K562 (cell line): Measurements from ENCODE around the gene CEP20. TPM values are rescaled to one million over a fixed set of nuclear protein-coding genes. Genes with fewer than 3 reads are reported as not detected.

Experiments
- BRD4 ChIP-seq: fragments of 200-600 bp; sonication (generic); IDR thresholded peaks from 2 replicates; pipeline ENCODE4 v1.6.1; 2017; ENCODE audit warnings: inconsistent platforms
- NCOA2 ChIP-seq, 2 experiments: fragments of 450-650 bp; IDR thresholded peaks; 2 replicates each; pipeline ENCODE4 v1.6.1; 2018; ENCODE audit warnings: mild to moderate bottlenecking in 2 of 2, moderate library complexity in 1 of 2; ENCODE audit not compliant: partially characterized antibody in 2 of 2
- RFX7 ChIP-seq: fragments of 250-450 bp; sonication (Bioruptor Pico); IDR thresholded peaks from 2 replicates; pipeline ENCODE4 v1.5.1; 2021; ENCODE audit warnings: mild to moderate bottlenecking
- XRCC3 ChIP-seq: fragments of 450-650 bp; IDR thresholded peaks from 2 replicates; pipeline ENCODE4 v1.6.1; 2017; ENCODE audit warnings: mild to moderate bottlenecking, moderate library complexity
- ZNF707 ChIP-seq: fragments of 250-450 bp; sonication (Bioruptor Pico); conservative IDR thresholded peaks from 2 replicates; pipeline ENCODE4 v1.8.0; 2022; ENCODE audit warnings: inconsistent platforms, mild to moderate bottlenecking, moderate library complexity
- polyA plus RNA-seq, 8 experiments: library from polyadenylated mRNA; depleted of rRNA in 4 of 8; stranded (reverse) in 5 of 8; unstranded in 3 of 8; fragments of >200 nt; fragmentation: Nextera tagmentation in 2 of 8; fragmentation: Illumina TruSeq in 1 of 8; extraction: Ambion mirVana in 2 of 8; extraction: Trizol in 1 of 8; gene quantifications; 2 replicates each; pipeline versions ENCODE4 v1.2.1 to v1.2.3, GENCODE V29; 2011 to 2014; ENCODE audit warnings: inconsistent platforms in 1 of 8, missing spikeins in 1 of 8
- total RNA-seq, 7 experiments: library from RNA; depleted of rRNA in 6 of 7; stranded (reverse); fragments of >200 nt in 6 of 7; fragmentation: Illumina TruSeq in 2 of 7; extraction: Trizol in 2 of 7; gene quantifications; 2 replicates each; pipeline versions ENCODE4 v1.2.1 to v1.2.3, GENCODE V29; 2011 to 2021; ENCODE audit warnings: low replicate concordance in 1 of 7
- TF ChIP-seq, protein P1 (sequence below): sonication (generic); formaldehyde crosslinking; IDR thresholded peaks from 2 replicates; pipeline ENCODE4 v1.8.0; 2023; ENCODE audit warnings: missing genetic modification reagents, mild to moderate bottlenecking, borderline replicate concordance
- TF ChIP-seq, protein P2 (sequence below): sonication (generic); formaldehyde crosslinking; IDR thresholded peaks from 2 replicates; pipeline ENCODE4 v1.8.1; 2023; ENCODE audit warnings: mild to moderate bottlenecking, missing genetic modification reagents, moderate library complexity

CEP20 gene
- total and polyA plus RNA-seq, 9 of the 15 experiments (the other 6 are each of a cell fraction or from before 2014, with no cell fraction given), result 41.3 to 150 (median 104) TPM

DNA sequence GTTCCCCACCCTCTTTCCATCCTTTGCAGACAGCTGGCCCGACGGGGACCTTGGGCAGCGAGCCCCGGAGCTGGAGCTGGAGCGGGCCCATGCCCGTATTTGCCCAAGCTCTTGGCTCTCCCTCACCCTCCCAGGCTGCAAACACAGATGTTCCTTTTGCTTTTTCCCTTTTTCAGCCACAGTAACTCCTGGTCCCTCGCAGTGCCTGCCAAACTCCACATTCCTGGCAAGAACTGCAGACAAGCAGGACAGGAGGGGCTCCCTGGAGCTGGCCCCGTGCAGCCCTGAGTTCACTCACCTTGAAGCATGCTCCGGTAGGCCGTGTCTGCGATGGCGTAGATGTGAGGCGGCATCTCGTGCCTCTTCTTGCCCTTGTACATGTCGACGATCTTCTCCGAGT, 65.4 kb downstream of the CEP20 start (continued):
- TF ChIP-seq, protein P1, sequence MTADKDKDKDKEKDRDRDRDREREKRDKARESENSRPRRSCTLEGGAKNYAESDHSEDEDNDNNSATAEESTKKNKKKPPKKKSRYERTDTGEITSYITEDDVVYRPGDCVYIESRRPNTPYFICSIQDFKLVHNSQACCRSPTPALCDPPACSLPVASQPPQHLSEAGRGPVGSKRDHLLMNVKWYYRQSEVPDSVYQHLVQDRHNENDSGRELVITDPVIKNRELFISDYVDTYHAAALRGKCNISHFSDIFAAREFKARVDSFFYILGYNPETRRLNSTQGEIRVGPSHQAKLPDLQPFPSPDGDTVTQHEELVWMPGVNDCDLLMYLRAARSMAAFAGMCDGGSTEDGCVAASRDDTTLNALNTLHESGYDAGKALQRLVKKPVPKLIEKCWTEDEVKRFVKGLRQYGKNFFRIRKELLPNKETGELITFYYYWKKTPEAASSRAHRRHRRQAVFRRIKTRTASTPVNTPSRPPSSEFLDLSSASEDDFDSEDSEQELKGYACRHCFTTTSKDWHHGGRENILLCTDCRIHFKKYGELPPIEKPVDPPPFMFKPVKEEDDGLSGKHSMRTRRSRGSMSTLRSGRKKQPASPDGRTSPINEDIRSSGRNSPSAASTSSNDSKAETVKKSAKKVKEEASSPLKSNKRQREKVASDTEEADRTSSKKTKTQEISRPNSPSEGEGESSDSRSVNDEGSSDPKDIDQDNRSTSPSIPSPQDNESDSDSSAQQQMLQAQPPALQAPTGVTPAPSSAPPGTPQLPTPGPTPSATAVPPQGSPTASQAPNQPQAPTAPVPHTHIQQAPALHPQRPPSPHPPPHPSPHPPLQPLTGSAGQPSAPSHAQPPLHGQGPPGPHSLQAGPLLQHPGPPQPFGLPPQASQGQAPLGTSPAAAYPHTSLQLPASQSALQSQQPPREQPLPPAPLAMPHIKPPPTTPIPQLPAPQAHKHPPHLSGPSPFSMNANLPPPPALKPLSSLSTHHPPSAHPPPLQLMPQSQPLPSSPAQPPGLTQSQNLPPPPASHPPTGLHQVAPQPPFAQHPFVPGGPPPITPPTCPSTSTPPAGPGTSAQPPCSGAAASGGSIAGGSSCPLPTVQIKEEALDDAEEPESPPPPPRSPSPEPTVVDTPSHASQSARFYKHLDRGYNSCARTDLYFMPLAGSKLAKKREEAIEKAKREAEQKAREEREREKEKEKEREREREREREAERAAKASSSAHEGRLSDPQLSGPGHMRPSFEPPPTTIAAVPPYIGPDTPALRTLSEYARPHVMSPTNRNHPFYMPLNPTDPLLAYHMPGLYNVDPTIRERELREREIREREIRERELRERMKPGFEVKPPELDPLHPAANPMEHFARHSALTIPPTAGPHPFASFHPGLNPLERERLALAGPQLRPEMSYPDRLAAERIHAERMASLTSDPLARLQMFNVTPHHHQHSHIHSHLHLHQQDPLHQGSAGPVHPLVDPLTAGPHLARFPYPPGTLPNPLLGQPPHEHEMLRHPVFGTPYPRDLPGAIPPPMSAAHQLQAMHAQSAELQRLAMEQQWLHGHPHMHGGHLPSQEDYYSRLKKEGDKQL (CRISPR knock-in tag), result no peak
- TF ChIP-seq NCOA2 (IDR thresholded peaks at IDR 0.05; ENCODE audit: partially characterized antibody in 2 of 2), result no peak
- no peak for TF ChIP-seq BRD4
- TF ChIP-seq, protein P2, sequence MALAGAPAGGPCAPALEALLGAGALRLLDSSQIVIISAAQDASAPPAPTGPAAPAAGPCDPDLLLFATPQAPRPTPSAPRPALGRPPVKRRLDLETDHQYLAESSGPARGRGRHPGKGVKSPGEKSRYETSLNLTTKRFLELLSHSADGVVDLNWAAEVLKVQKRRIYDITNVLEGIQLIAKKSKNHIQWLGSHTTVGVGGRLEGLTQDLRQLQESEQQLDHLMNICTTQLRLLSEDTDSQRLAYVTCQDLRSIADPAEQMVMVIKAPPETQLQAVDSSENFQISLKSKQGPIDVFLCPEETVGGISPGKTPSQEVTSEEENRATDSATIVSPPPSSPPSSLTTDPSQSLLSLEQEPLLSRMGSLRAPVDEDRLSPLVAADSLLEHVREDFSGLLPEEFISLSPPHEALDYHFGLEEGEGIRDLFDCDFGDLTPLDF, result no peak
- no peak for TF ChIP-seq RFX7 (CRISPR knock-in tag)
- TF ChIP-seq ZNF707, result no peak
- no peak for TF ChIP-seq XRCC3
